MCF 10A (cell line): ENCODE data around the gene PLXDC2. TPM values are rescaled to one million over a fixed set of nuclear protein-coding genes. Genes with fewer than 3 reads are reported as not detected.
"Not testable (repeated sequence)": the region's sequence is repeated elsewhere in the genome, so short reads cannot be mapped to it uniquely, and the experiment has no call there.

Experiments
- BruUV-seq: library from RNA; stranded (reverse); fragments of 400-500 nt; replicated peaks from 2 replicates; lab custom pipeline; 2021; lab: Mats Ljungman, UMichigan
- CTCF ChIA-PET: fragments of 300-600 bp; sonication (Branson Sonifier 250); formaldehyde crosslinking; extraction: SDS; loops from one replicate; lab custom pipeline; 2021; ENCODE audit warnings: antibody characterized with exemption, inconsistent platforms; lab: Yijun Ruan, JAX
- POLR2A ChIA-PET: fragments of 300-600, 350-650 bp; sonication (Branson Sonifier 250); formaldehyde crosslinking; extraction: SDS; loops from one replicate; lab custom pipeline; 2020; ENCODE audit warnings: antibody characterized with exemption, inconsistent platforms; lab: Yijun Ruan, JAX
- DNase-seq: peaks from one replicate; pipeline ENCODE4 v3.0.0-alpha.2; 2018; ENCODE audit not compliant: unreplicated experiment
- H3K27ac Mint-ChIP-seq: one replicate; pipeline ENCODE4 v1.8.0; 2022; ENCODE audit warnings: mild to moderate bottlenecking, low read depth, mixed read lengths; ENCODE audit not compliant: unreplicated experiment
- H3K27me3 Mint-ChIP-seq: one replicate; pipeline ENCODE4 v1.8.0; 2022; ENCODE audit warnings: mixed read lengths; ENCODE audit not compliant: insufficient read depth, unreplicated experiment
- H3K36me3 Mint-ChIP-seq: one replicate; pipeline ENCODE4 v1.8.0; 2022; ENCODE audit warnings: mild to moderate bottlenecking, moderate library complexity, mixed read lengths; ENCODE audit not compliant: insufficient read depth, unreplicated experiment
- H3K4me1 Mint-ChIP-seq: one replicate; pipeline ENCODE4 v1.8.0; 2022; ENCODE audit warnings: mixed read lengths; ENCODE audit not compliant: insufficient read depth, unreplicated experiment
- H3K4me3 Mint-ChIP-seq: one replicate; pipeline ENCODE4 v1.8.0; 2022; ENCODE audit warnings: mild to moderate bottlenecking, moderate library complexity, mixed read lengths; ENCODE audit not compliant: unreplicated experiment
- H3K9me3 Mint-ChIP-seq: one replicate; pipeline ENCODE4 v1.8.0; 2022; ENCODE audit warnings: mixed read lengths; ENCODE audit not compliant: unreplicated experiment
- CTCF ChIP-seq: fragments of 200-600 bp; IDR thresholded peaks from one replicate; pipeline ENCODE4 v1.8.0; 2022; ENCODE audit warnings: antibody characterized with exemption, mild to moderate bottlenecking; ENCODE audit not compliant: unreplicated experiment
- intact Hi-C: fragments of 100-400 bp; cut with micrococcal nuclease; formaldehyde crosslinking; loops from 2 replicates; pipeline ENCODE4 v1.14.1; 2022
- total RNA-seq: library from RNA; stranded (reverse); gene quantifications from 2 replicates; pipeline ENCODE4 v1.2.3, GENCODE V29; 2022

Gene PLXDC2
- total RNA-seq, 1 experiment from 2014 or later, result 23.3 TPM

- intact Hi-C loops, result no loop called here
- DNase-seq, result no peak
- Mint-ChIP-seq H3K27ac (no peak overlapping the region), H3K4me1 (peaks cover 6% of the 10 kb centered on the region), H3K36me3 (no peaks in the 10 kb centered on the region), H3K4me3 (no peak overlapping the region), H3K9me3 (no peaks in the 10 kb centered on the region), H3K27me3 (no peaks in the 10 kb centered on the region)
- TF ChIP-seq CTCF, result no peak
- POLR2A ChIA-PET, result no interaction called here
- BruUV-seq, result no TSS peak
- CTCF ChIA-PET, result interaction anchor here (0.6 to 1.5 kb wide), 2 partner anchors 13 to 1291 kb away, joined by 4 read pairs; no protein-coding TSS in a partner anchor
Observed at GRCh38 chr10:20180766-20181165, 364.5 kb downstream of the PLXDC2 start.

- no peaks in the 10 kb centered on the region for H3K9me3 Mint-ChIP-seq
- peaks cover 6% of the 10 kb centered on the region for H3K4me1 Mint-ChIP-seq
- no TSS peak for BruUV-seq
- no peaks in the 10 kb centered on the region for H3K36me3 Mint-ChIP-seq
- ChIA-PET POLR2A (no interaction called here), CTCF (interaction anchor here (0.7 to 1.5 kb wide), 2 partner anchors 12 to 40 kb away, joined by 3 to 4 read pairs; no protein-coding TSS in a partner anchor)
- TF ChIP-seq CTCF, result no peak
- no peaks in the 10 kb centered on the region for H3K27me3 Mint-ChIP-seq
- no peak overlapping the region for H3K27ac Mint-ChIP-seq
- no peak for DNase-seq
- H3K4me3 Mint-ChIP-seq, result no peak overlapping the region
- intact Hi-C loops, result no loop called here
Observed at GRCh38 chr10:20181434-20181833, 365.2 kb downstream of the PLXDC2 start.

- H3K27ac Mint-ChIP-seq, result no peak overlapping the region
Observed at GRCh38 chr10:20185116-20185515, 368.9 kb downstream of the PLXDC2 start.

GRCh38 chr10:20191392-20191791 is 375.2 kb downstream of the PLXDC2 start:
- H3K4me3 Mint-ChIP-seq, intact Hi-C loops, BruUV-seq, H3K27me3 Mint-ChIP-seq, H3K4me1 Mint-ChIP-seq, DNase-seq, H3K27ac Mint-ChIP-seq, H3K36me3 Mint-ChIP-seq, H3K9me3 Mint-ChIP-seq, POLR2A ChIA-PET: not testable (repeated sequence)
- CTCF ChIA-PET, result interaction anchor here (0.5 to 0.9 kb wide), 2 partner anchors 11 to 163 kb away, joined by 3 to 4 read pairs; no protein-coding TSS in a partner anchor

More at GRCh38 chr10:20185116-20185515, 368.9 kb downstream of the PLXDC2 start:
- Mint-ChIP-seq H3K36me3 (no peaks in the 10 kb centered on the region), H3K4me3 (no peak overlapping the region), H3K9me3 (no peaks in the 10 kb centered on the region), H3K4me1 (peaks cover 6% of the 10 kb centered on the region), H3K27me3 (no peaks in the 10 kb centered on the region)
- BruUV-seq, result no TSS peak
- POLR2A ChIA-PET, result interaction anchor here (0.9 kb wide), 1 partner anchor 13 kb away, joined by 3 read pairs; no protein-coding TSS in a partner anchor
- DNase-seq, result no peak
- CTCF ChIA-PET, result interaction anchor here (0.6 kb wide), 1 partner anchor 186 kb away, joined by 3 read pairs; no protein-coding TSS in a partner anchor
- intact Hi-C loops, result no loop called here
- TF ChIP-seq CTCF, result no peak
